Measurements from ENCODE around the gene CDH3.

CDH3 gene

DNA sequence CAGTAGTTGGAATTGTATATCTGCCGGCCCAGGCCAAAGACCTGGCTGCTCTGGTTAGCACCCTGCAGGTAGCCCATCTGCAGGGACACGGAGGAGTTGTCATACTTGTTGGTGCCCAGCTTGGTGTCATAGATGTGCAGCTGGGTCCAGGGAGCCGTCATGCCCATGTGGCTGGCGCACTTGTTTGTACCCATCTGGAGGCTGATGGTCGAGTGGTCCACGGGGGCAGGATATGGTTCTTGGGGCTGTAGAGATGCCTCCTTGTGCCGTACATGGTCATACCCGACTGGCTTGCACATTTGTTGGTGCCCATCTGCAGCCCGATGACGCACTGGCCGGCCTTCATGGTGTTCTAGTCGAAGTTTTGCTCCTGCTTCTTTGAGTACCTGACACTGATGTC is 6.0 kb downstream of the CDH3 start:
- DNase-seq (ENCODE audit: low spot score) = no peak

GRCh38 chr16:68652659-68653058 is 7.5 kb downstream of the CDH3 start:
- no peak for DNase-seq (ENCODE audit: low spot score)

GRCh38 chr16:68655806-68656205 is 10.7 kb downstream of the CDH3 start:
- DNase-seq (ENCODE audit: low spot score) = no peak

DNA sequence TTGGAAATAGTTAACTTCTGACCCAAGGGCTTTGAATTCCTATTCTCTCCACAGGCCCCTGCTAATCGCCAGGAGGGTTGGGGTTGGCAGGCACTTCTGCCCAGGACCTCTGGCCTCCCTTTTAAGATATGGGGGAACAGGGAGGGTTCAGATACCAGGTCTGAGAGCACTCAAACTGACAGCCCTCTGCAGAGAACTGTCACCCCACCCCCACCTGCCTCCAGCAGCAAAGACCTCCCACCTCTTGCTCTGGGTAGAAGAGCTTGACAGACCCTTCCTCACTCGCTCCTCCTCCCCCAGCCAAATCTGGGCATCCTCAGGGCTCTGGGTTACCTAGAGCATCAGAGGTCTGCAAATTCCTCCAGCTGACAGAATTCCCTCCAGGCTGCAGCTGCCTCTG is 11.6 kb downstream of the CDH3 start:
- no peak for DNase-seq (ENCODE audit: low spot score)

GRCh38 chr16:68658341-68658973 is 13.3 kb downstream of the CDH3 start:
- no peak for DNase-seq (ENCODE audit: low spot score)

DNA sequence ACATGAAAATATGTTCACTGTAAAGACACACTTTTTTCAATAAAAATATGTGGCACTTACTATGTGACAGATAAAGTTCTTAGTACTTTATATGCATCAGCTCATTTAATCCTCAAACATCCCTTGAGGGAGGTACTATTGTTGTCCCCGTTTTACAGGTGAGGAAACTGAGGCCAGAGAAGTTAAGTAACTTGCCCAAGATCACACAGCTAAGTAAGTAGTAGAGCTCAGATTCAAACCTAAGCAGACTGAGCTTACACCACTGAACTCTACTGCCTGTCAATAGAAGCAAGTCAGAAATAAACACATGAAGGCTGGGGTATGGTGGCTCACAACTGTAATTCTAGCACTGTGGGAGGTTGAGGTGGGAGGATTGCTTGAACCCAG is 13.9 kb downstream of the CDH3 start:
- no peak for DNase-seq (ENCODE audit: low spot score)

DNA sequence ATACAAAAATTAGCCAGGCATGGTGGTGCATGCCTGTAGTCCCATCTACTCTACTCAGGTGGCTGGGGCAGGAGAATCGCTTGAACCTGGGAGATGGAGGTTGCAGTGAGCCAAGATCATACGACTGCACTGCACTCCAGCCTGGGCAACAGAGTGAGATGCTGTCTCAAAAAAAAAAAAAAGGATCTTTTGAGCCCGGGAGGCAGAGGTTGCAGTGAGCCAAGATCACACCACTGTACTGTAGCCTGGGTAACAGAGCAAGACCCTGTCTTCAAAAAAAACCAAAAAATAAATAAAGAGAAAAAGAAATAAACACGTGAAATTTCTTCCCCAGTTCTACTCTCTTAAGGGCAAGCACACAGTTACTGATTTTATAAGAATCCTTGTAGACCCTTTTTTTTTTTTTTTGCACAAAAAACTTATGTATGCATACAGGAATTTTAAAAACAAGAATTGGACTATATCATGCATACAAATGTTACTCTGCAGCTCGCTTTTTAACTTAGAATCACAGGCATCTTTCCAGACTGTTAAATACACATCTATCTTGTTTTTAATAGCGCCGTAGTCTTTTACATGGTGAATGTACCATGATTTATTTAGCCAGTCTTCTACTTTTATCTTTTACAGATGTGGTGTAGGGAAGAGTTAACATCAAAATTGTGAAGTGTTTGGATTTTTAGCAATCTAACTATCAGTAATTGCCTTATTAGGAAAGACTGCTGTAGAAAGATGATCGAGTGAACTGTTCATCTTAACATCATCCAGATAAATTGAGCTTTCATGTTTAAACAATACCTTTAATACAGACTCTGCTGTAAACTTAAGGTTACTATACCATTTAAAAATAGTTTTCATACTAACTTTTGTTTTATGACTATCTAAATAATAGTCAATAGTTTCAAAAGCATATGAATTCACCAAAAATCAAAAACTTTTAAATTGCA is 14.6 kb downstream of the CDH3 start:
- DNase-seq (ENCODE audit: low spot score) = no peak

DNA sequence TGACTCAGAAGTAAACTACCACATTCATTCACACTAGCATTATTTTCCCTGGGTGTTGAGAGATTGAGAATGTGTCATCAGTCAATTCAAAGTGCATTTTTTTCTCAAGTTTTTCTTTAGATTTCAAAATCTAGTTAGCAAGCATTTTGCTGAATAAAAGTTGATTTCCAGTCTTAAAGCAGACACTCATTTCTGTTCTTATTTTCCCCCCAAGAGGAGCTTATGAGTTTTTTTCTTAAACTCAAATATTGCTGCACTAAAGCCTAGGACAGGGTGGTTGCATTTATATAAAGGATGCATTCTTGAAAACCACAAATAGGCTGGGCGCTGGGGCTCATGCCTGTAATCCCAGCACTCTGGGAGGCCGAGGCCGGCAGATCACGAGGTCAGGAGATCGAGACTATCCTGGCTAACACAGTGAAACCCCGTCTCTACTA is 15.3 kb downstream of the CDH3 start:
- no peak for DNase-seq (ENCODE audit: low spot score)

GRCh38 chr16:68662035-68662434 is 16.9 kb downstream of the CDH3 start:
- DNase-seq (ENCODE audit: low spot score) = no peak

- no peak for DNase-seq (ENCODE audit: low spot score)
Measured at GRCh38 chr16:68664297-68664696, 19.2 kb downstream of the CDH3 start.

DNA sequence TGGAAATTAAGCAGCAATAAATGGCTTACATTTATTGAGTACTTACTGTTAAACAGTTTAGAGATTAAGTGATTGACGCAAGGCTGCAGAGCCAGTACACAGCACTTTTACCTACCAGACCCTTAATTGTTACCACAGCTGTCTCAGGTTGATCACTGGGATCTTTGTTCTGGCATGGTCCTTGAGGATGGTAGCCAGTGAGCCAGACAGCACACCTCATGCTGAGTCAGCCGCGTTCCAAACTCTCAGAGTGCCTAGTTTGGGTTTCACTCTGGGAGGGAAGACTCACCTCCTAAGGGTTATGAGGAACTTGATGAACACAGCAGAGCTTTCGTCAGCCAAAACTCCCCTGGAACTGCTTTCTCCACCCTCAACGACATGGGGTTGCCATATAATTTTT is 20.4 kb downstream of the CDH3 start:
- DNase-seq (ENCODE audit: low spot score) = no peak

DNA sequence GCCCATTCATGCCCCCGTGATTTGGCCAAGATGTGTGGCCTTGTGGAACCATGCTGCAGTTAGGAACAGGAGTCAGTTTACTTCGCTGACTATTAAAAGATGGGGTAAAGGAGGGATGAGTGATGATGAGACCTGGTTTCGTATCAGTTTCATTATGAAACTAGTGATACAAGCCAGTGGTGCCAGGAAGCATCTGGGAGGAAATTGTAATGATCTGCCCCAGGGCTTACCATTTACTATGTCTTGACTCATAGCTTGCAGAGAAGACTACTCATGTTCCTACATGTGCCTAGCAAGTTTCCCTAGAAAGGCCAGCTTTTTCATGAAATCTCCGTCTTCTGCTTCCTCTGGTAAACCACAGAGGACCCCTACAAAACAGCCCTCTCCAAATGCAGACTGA is 23.2 kb downstream of the CDH3 start:
- DNase-seq (ENCODE audit: low spot score) = no peak

DNA sequence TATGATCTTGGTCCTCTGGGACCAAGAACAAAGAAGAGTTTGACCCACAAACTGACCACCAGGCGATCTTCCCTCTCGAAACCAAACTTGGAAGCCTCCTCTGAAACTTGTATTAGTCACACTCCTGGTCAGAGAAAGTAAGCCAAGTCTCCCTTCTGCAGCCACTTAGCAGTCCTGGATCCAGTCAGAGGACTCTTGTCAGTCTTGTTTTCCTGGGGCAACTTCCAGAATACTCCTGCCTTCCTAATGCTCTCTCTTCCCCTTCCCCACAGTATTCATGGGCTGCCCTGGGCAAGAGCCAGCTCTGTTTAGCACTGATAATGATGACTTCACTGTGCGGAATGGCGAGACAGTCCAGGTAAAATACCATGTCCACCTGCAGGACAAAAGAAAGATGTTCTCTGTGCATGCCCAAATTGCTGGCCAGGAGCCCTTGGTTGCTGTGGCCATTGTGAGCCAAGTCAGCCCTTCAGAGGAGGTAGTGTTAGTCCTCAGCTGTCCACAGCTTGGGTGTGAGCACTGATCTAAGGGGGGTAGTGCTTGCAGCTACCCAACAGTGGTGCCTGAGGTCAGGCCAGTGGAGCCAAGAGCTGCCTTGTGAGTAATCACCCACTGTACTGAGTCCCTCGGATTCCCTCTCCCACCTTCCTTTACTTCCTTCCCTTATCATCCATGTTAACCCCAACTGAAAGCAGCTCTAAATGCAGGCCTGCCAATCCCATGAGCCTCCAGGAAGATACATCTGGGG is 31.2 kb downstream of the CDH3 start:
- no peak for DNase-seq (ENCODE audit: low spot score)

- no peak for DNase-seq (ENCODE audit: low spot score)
Measured at GRCh38 chr16:68681038-68681437, 35.9 kb downstream of the CDH3 start.

- DNase-seq (ENCODE audit: low spot score) = no peak
Measured at GRCh38 chr16:68685685-68686478, 40.8 kb downstream of the CDH3 start.

- DNase-seq (ENCODE audit: low spot score) = no peak
Measured at GRCh38 chr16:68686905-68687304, 41.8 kb downstream of the CDH3 start.

GRCh38 chr16:68689921-68690320 is 44.8 kb downstream of the CDH3 start:
- no peak for DNase-seq (ENCODE audit: low spot score)

DNA sequence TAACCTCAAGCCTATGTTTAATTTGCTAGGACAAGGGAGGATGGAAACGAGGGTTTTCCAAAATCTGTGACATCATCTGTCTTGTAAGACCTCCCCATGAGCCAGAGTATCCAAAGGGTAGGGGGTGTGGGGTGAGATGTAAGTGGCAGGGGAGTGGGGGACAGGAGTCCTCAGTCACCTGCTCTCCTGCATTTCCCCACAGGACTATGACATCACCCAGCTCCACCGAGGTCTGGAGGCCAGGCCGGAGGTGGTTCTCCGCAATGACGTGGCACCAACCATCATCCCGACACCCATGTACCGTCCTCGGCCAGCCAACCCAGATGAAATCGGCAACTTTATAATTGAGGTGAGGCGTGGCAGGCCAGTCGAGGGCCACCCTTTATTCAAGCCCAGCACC is 50.5 kb downstream of the CDH3 start:
- no peak for DNase-seq (ENCODE audit: low spot score)

GRCh38 chr16:68696514-68696913 is 51.4 kb downstream of the CDH3 start:
- DNase-seq (ENCODE audit: low spot score) = no peak

GRCh38 chr16:68698091-68698490 is 53.0 kb downstream of the CDH3 start:
- DNase-seq (ENCODE audit: low spot score) = no peak

DNA sequence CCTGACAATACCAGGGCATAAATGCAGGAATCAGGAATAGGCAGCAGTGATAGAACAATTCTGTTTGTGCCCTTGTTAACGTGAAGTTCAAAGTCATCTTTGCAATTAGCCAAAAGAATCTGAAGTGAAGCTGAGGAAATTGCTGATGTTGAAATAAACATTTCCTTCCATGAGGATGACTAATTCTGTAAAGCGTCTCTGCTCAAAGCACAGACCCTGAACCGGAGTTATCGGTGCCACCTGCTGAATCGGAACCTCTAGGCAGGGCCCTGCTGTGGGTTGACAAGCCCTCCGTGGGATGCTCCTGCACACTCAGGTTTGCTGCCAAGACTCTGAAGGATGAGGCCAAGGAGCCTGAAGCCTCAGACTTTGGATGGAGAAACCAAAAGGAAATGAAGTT is 55.0 kb downstream of the CDH3 start:
- no peak for DNase-seq (ENCODE audit: low spot score)

DNA sequence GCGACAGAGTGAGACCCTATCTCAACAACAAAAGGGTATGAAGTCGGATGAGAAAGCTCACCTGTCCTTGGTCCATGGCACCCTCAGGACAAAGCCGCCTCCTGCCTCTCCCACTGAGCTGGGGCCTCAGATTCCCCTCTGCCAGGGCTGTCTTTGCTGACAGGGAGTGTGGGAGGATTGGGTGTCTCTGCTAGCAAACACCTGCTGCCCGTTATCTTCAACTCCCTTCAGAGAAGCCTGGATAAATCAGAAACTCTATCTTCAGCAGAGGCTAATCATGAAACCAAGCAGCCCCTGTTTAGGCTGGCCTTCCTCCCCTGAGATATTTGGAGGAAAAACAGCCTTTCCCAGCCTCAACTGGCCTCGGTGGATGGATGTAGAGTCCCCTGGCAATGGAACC is 55.7 kb downstream of the CDH3 start:
- no peak for DNase-seq (ENCODE audit: low spot score)
